ENCODE results near the gene SH2D2A.
A peak's percentile ranks its signal among the peaks of the same experiment; 100 is the strongest.

The SH2D2A gene

DNA sequence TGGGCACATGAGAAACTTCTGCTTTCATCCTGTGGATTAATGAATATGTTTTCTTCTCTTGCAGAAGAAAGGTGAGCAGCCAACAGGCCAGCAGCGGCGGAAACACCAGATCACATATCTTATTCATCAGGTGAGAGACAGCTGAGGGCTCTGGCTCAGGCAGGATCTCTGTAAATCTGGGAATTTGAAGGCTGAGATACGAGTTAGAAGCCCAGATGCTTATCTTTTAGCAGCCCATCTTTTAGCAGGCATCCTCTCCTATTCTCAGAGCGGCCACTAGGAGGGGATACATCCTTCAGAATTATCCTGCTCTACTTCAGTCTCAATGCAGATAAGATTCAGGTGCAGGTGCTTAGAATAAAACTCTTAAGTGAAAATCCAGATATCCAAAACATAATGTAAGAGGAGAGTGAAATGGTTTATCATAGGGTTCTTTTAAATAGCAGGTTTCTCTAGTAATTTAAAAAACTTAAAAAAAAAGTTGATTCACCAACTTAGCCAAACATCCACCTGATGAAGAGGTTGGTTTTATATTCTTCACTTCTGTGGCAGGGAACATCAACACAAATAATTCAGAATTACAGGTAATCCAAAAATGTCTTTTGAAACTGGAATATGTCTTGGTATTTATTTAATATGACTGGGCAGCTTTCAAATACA is 19.3 kb downstream of the SH2D2A start:
- peak; percentile 85 for TF ChIP-seq CTCF (IDR thresholded peaks at IDR 0.05; ENCODE audit: low read depth, low read length, missing control alignments)
- no peak for DNase-seq (ENCODE audit: low read depth)
- H3K4me3 ChIP-seq (ENCODE audit: low read depth, low read length): no peak overlapping the region; the same call in 1 of the 2 replicates

DNA sequence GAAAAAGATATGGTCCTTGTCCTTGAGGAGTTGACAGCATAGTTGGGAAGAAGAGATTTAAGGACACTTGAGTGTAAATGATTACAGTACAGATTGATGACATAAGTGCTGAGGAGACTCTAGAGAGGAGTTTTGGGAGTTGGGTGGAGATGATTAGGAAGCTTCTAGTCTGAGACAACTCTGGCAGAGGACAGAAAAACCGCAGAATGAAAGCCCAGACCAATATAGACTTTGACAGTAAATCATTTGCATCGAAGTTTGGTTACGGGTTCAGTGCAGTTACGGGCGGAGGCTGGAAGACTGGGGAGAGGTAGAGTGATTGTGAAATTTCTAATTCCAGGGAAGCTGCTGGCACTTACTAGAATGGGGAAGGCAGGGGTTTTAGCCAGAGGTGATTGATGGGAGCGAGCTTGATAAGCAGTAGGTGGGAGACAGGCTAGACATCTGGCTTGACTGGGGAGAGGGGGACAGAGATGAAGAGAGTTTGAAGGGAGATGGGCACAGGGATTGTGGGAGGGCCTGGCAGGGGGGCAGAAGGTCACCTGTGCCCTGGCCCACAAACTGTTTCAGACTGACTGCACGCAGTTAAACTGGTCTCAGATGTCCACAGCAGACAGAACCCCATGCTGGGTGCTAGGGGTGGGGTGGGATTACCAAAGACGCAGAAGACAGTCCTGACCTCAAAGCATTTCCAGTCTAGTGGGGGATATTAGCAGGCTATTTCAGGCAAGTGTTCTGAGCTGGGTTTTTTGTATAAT is 20.1 kb downstream of the SH2D2A start:
- no peak for TF ChIP-seq CTCF (IDR thresholded peaks at IDR 0.05; ENCODE audit: low read depth, low read length, missing control alignments)
- no peak overlapping the region; the same call in 1 of the 2 replicates for H3K4me3 ChIP-seq (ENCODE audit: low read depth, low read length)
- DNase-seq (ENCODE audit: low read depth): no peak

GRCh38 chr1:156795787-156796186 is 20.9 kb downstream of the SH2D2A start:
- no peak overlapping the region for H3K4me3 ChIP-seq (ENCODE audit: low read depth, low read length)
- DNase-seq (ENCODE audit: low read depth): no peak
- no peak for TF ChIP-seq CTCF (IDR thresholded peaks at IDR 0.05; ENCODE audit: low read depth, low read length, missing control alignments)

DNA sequence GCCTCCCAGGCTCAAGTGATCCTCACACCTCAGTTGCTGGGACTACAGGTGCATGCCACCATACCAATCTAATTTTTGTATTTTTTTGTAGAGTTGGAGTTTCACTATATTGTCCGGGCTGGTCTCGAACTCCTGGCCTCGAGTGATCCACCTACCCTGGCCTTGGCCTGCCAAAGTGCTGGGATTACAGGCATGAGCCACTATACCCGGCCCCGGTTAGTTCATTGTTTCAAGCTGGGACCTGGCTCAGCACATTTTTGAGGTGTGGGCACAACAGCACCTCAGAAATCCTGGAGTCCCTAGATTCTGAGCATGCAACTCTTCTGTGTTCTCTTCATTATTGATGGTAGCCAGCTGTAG is 21.3 kb downstream of the SH2D2A start:
- DNase-seq (ENCODE audit: low read depth): no peak
- H3K4me3 ChIP-seq (ENCODE audit: low read depth, low read length): no peak overlapping the region

DNA sequence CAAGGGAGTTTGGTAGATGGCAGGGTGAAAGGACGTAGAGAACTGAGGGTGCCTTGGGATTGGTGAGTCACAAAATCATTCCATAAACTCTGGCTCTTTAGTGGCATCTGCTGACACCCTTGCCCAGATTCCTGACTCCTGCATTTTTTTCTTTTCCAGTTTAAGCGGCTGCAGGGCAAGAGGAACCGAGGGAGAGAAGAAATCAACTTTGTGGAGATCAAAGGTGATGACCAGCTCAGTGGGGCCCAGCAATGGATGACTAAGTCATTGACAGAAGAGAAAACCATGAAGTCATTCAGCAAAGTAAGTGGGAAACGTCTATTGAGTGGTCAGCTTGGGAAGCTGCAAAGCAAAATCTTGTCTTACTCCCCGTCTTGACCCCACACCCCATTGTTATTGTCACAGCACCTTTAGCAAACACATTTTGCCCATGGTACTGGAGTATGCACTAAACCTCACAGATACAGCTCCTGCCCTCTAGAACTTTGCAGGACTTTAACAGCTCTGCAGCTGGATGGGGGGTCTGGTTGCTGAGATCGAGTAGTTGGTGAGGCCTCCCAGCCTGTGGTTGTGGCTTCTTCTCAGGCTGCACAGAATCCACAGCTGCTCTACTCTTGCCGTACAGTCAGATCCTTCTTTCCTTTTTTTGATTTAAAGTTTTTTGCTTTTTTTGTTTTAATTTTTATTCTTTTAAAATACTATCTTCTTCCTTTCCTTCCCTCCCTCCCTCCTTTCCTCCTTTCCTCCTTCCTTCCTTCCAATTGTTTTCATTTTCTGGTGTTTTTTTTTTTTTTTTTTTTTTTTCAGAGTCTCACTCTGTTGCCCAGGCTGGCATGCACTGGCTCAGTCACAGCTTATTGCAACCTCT is 21.9 kb downstream of the SH2D2A start:
- TF ChIP-seq CTCF (IDR thresholded peaks at IDR 0.05; ENCODE audit: low read depth, low read length, missing control alignments): no peak
- DNase-seq (ENCODE audit: low read depth): no peak
- H3K4me3 ChIP-seq (ENCODE audit: low read depth, low read length): no peak overlapping the region

More for the DNA sequence above, 21.3 kb downstream of the SH2D2A start:
- TF ChIP-seq CTCF (IDR thresholded peaks at IDR 0.05; ENCODE audit: low read depth, low read length, missing control alignments): no peak

DNA sequence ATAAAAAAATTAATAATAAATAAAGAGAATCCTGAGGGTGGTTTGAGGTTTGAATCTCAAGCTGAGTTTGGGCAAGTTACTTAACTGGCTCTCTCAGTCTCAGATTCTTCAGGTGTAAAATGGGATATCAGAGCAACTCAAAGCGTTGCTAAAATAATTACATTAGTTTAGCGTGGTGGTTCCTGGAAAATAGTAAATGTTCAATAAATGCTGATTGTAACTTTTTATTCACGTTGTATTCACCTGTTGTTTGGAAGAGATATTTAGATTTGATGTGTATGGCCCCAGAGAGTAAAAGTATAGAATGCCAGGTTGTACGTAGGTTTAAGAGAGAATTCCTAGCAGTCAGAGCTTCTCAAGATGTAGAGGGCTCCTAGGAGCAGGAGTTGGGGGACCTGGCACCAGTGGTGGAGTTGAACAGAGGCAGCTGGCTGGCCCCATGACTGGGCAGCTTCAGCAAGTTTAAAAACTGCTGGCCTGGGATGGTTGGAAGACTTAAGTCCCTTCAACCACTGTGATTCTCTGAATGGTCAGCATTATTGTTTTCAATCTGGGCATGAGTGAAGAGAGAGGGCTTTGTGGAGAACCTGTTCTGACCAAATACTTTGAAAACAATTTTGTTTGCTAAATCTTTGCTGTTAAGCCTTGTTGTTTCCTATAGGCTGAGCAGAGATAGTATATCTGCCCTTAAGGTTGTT is 26.9 kb downstream of the SH2D2A start:
- TF ChIP-seq CTCF (IDR thresholded peaks at IDR 0.05; ENCODE audit: low read depth, low read length, missing control alignments): no peak
- no peak for DNase-seq (ENCODE audit: low read depth)
- no peak overlapping the region for H3K4me3 ChIP-seq (ENCODE audit: low read depth, low read length)

Measured in GM12864 (cell line).